GM12875 (cell line): ENCODE measurements around the gene COL7A1.
A peak's percentile ranks its signal among the peaks of the same experiment; 100 is the strongest.

Experiments used
- H3K4me3 ChIP-seq: one replicate; pipeline ENCODE4 v1.5.1; 2011; ENCODE audit warnings: low read depth, low read length, control low read depth
- CTCF ChIP-seq: IDR thresholded peaks from 2 replicates; pipeline ENCODE4 v1.5.1; 2011; ENCODE audit warnings: low read depth, mild to moderate bottlenecking, control low read depth, inconsistent platforms, low read length, moderate library complexity, borderline replicate concordance; ENCODE audit not compliant: insufficient read depth

COL7A1 gene

GRCh38 chr3:48635222-48636021 is 40.3 kb upstream of the COL7A1 start, which contains the start of gene SLC26A6:
TSS of gene SLC26A6 (minus strand) at chr3:48635461. CDS start at chr3:48635393, 68 bp downstream.
- TF ChIP-seq CTCF = peak; percentile 81
- H3K4me3 ChIP-seq = peak within 1 kb of the TSS; percentile 83

- TF ChIP-seq CTCF = no peak
- H3K4me3 ChIP-seq = peak overlapping the region; percentile 83
Measured at GRCh38 chr3:48634661-48635221, 39.6 kb upstream of the COL7A1 start.

GRCh38 chr3:48633743-48634142 is 38.6 kb upstream of the COL7A1 start:
- H3K4me3 ChIP-seq = no peak overlapping the region
- no peak for TF ChIP-seq CTCF

GRCh38 chr3:48633256-48633655 is 38.1 kb upstream of the COL7A1 start:
- no peak for TF ChIP-seq CTCF
- H3K4me3 ChIP-seq = no peak overlapping the region

- TF ChIP-seq CTCF = no peak
Measured at GRCh38 chr3:48631516-48632448, 36.7 kb upstream of the COL7A1 start.

GRCh38 chr3:48630833-48631232 is 35.7 kb upstream of the COL7A1 start:
- no peak overlapping the region for H3K4me3 ChIP-seq
- TF ChIP-seq CTCF = no peak

More at GRCh38 chr3:48631516-48632448, 36.7 kb upstream of the COL7A1 start:
- H3K4me3 ChIP-seq = no peak overlapping the region
